HepG2 (cell line): ENCODE measurements around the gene SDC1. TPM values are rescaled to one million over a fixed set of nuclear protein-coding genes. Genes with fewer than 3 reads are reported as not detected.

Experiments used
- CENPX ChIP-seq: sonication (generic); formaldehyde crosslinking; IDR thresholded peaks from 2 replicates; pipeline ENCODE4 v1.9.0; 2021; ENCODE audit warnings: mild to moderate bottlenecking, missing genetic modification reagents, moderate library complexity
- CHCHD3 ChIP-seq: sonication (generic); formaldehyde crosslinking; IDR thresholded peaks from 2 replicates; pipeline ENCODE4 v1.8.0; 2022; ENCODE audit warnings: mild to moderate bottlenecking, missing genetic modification reagents, moderate library complexity
- CHD2 ChIP-seq: IDR thresholded peaks from 2 replicates; pipeline ENCODE4 v1.6.1; 2011; ENCODE audit warnings: low read depth, low read length, improper control_type of control experiment
- MED8 ChIP-seq: sonication (generic); formaldehyde crosslinking; IDR thresholded peaks from 2 replicates; pipeline ENCODE4 v1.8.1; 2023; ENCODE audit warnings: mild to moderate bottlenecking, missing genetic modification reagents; ENCODE audit not compliant: insufficient replicate concordance
- MTERF4 ChIP-seq: sonication (generic); formaldehyde crosslinking; IDR thresholded peaks from 2 replicates; pipeline ENCODE4 v1.8.0; 2023; ENCODE audit warnings: mild to moderate bottlenecking, missing genetic modification reagents
- NCOR1 ChIP-seq: fragments of 200-600 bp; sonication (generic); IDR thresholded peaks from 2 replicates; pipeline ENCODE4 v1.7.0; 2017; ENCODE audit warnings: antibody characterized with exemption, low read length, borderline replicate concordance
- SAP130 ChIP-seq: IDR thresholded peaks from 2 replicates; pipeline ENCODE4 v1.6.1; 2016; ENCODE audit warnings: low read depth
- SMAD3 ChIP-seq: sonication (generic); formaldehyde crosslinking; IDR thresholded peaks from 2 replicates; pipeline ENCODE4 v1.4.0; 2020; ENCODE audit warnings: missing genetic modification reagents
- SYNCRIP ChIP-seq: fragments of 200-400 bp; formaldehyde crosslinking; IDR thresholded peaks from 2 replicates; pipeline ENCODE4 v1.6.1; 2018; ENCODE audit warnings: mild to moderate bottlenecking, low read depth, low read length; ENCODE audit not compliant: insufficient read depth
- TEAD2 ChIP-seq: sonication (generic); formaldehyde crosslinking; IDR thresholded peaks from 2 replicates; pipeline ENCODE4 v1.9.0; 2021; ENCODE audit warnings: missing genetic modification reagents
- TEAD3 ChIP-seq: optimal IDR thresholded peaks from 2 replicates; pipeline ENCODE3; 2016; ENCODE audit warnings: borderline replicate concordance
- TFDP1 ChIP-seq: IDR thresholded peaks from 2 replicates; pipeline ENCODE4 v1.6.1; 2016; ENCODE audit warnings: missing compliant biosample characterization, missing genetic modification reagents, borderline replicate concordance
- ZBTB25 ChIP-seq: IDR thresholded peaks from 2 replicates; pipeline ENCODE4 v1.6.1; 2018; ENCODE audit warnings: missing genetic modification reagents
- ZMYM3 ChIP-seq: sonication (generic); formaldehyde crosslinking; IDR thresholded peaks from 2 replicates; pipeline ENCODE4 v1.5.1; 2020; ENCODE audit warnings: mild to moderate bottlenecking, missing genetic modification reagents
- ZNF276 ChIP-seq: sonication (generic); formaldehyde crosslinking; IDR thresholded peaks from 2 replicates; pipeline ENCODE4 v1.4.0; 2020; ENCODE audit warnings: mild to moderate bottlenecking, low read depth, missing genetic modification reagents
- ZNF280D ChIP-seq: sonication (generic); formaldehyde crosslinking; IDR thresholded peaks from 2 replicates; pipeline ENCODE4 v1.5.1; 2020; ENCODE audit warnings: mild to moderate bottlenecking, missing genetic modification reagents
- ZNF354B ChIP-seq: sonication (generic); formaldehyde crosslinking; IDR thresholded peaks from 2 replicates; pipeline ENCODE4 v1.8.0; 2022; ENCODE audit warnings: mild to moderate bottlenecking, missing genetic modification reagents
- ZNF382 ChIP-seq: sonication (generic); formaldehyde crosslinking; IDR thresholded peaks from 2 replicates; pipeline ENCODE4 v1.5.0; 2020; ENCODE audit warnings: missing genetic modification reagents, mild to moderate bottlenecking, borderline replicate concordance
- ZNF513 ChIP-seq: sonication (generic); formaldehyde crosslinking; conservative IDR thresholded peaks from 2 replicates; pipeline ENCODE4 v1.5.0; 2020; ENCODE audit warnings: missing genetic modification reagents
- ZNF777 ChIP-seq: sonication (generic); formaldehyde crosslinking; IDR thresholded peaks from 2 replicates; pipeline ENCODE4 v1.4.0; 2020; ENCODE audit warnings: missing genetic modification reagents
- polyA plus RNA-seq, 8 experiments: library from polyadenylated mRNA; depleted of rRNA in 3 of 8; stranded (reverse) in 7 of 8; unstranded in 1 of 8; fragments of >200 nt; fragmentation: Illumina TruSeq in 4 of 8; extraction: Trizol in 4 of 8; gene quantifications; 2 replicates each; pipeline versions ENCODE4 v1.2.1 to v1.2.3, GENCODE V29; 2011 to 2016; ENCODE audit warnings: low read depth in 4 of 8, missing spikeins in 1 of 8, mixed read lengths in 1 of 8; ENCODE audit not compliant: insufficient read depth in 1 of 8
- total RNA-seq, 5 experiments: library from RNA; depleted of rRNA; stranded (reverse); fragments of >200 nt; fragmentation: Illumina TruSeq; extraction: Trizol; gene quantifications; 2 replicates each; pipeline ENCODE4 v1.2.3, GENCODE V29; 2016; ENCODE audit warnings: low read depth in 1 of 5

Gene SDC1
- total and polyA plus RNA-seq, 2 of the 13 experiments (the other 11 are each of a cell fraction or from before 2014, with no cell fraction given), result 108 to 119 TPM

GRCh38 chr2:20224716-20225293, at the start of gene SDC1 (continued):
- TF ChIP-seq TFDP1 (CRISPR knock-in tag), result peak; percentile 76
- TF ChIP-seq SMAD3 (CRISPR knock-in tag), result no peak
- no peak for TF ChIP-seq ZMYM3 (CRISPR knock-in tag)
- TF ChIP-seq CHD2, result no peak
- no peak for TF ChIP-seq ZNF280D (CRISPR knock-in tag)
- TF ChIP-seq MED8 (CRISPR knock-in tag), result no peak
- no peak for TF ChIP-seq ZNF382 (CRISPR knock-in tag)
- no peak for TF ChIP-seq TEAD2 (CRISPR knock-in tag)
- no peak for TF ChIP-seq TEAD3 (CRISPR knock-in tag)
- no peak for TF ChIP-seq NCOR1
- TF ChIP-seq ZBTB25 (CRISPR knock-in tag), result no peak
- TF ChIP-seq ZNF354B, result no peak
- TF ChIP-seq CENPX (CRISPR knock-in tag), result no peak
- no peak; the same call in none of the 2 replicates for TF ChIP-seq SAP130 (CRISPR knock-in tag)
- no peak for TF ChIP-seq ZNF513 (CRISPR knock-in tag)
- no peak for TF ChIP-seq CHCHD3 (CRISPR knock-in tag)
- TF ChIP-seq ZNF777 (CRISPR knock-in tag), result no peak; the same call in 1 of the 2 replicates
- TF ChIP-seq MTERF4 (CRISPR knock-in tag), result no peak; the same call in 1 of the 2 replicates
- no peak for TF ChIP-seq SYNCRIP
- no peak for TF ChIP-seq ZNF276 (CRISPR knock-in tag)
